Umbilical cord (tissue), 2 donors: ENCODE data around the gene TNK2. TPM values are rescaled to one million over a fixed set of nuclear protein-coding genes. Genes with fewer than 3 reads are reported as not detected.

ENCODE experiments used
- DNase-seq: peaks from one replicate; pipeline ENCODE4 v3.0.0-alpha.2; 2015; ENCODE audit warnings: low spot score
- total RNA-seq: library from RNA; depleted of rRNA; stranded (reverse); fragments of >200 nt; gene quantifications from one replicate; pipeline ENCODE4 v1.2.3, GENCODE V29; 2014; ENCODE audit warnings: low replicate concordance; ENCODE audit not compliant: insufficient read depth

The TNK2 gene
- total RNA-seq, 1 donor from 2014 or later, result 7.7 TPM

DNA sequence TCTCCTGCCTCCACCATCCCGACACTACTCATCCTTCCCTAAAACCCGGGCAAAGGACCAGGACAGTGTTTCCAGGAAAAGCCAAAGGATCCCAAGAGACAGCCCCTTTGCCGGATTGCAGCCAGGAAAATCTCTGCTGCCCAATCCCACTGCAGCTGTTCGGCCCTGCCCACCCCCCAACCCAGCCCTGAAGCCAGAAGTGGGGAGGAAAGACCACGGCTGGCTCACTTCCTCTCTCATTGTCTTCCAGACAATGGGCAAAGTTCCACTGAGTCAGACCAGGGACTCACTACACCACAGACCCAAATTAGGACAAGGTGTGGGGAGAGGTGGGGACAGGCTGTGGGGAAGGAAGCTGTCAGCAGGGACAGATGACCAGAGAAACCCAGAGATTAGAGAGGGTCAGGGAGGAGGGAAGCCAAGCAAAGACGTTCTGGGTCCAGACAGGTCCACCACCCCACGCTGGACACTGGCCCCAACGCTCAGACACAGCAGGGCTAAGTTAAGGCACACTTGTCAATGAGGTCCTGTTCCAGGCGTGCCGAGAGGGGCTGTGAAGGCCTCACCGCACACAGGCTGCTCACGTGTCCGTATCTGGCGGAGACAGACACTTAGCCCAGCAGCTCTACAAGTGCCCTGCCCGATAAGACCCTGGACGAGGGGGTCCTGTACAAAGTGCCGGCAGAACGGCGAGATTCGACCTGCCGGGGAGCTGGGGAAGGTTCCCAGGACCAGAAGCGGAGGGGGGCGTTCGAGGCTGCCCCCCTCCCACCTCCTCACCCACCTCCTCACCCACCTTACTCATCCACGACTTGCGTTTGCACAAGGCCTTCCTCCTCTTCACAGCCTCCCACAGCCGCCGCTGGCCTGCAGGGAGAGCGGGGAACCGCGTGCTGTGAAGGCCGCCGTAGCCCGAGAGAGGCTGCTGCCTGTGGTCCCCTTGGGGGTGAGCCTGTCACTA, 21.9 kb downstream of the TNK2 start:
- no peak for DNase-seq

DNA sequence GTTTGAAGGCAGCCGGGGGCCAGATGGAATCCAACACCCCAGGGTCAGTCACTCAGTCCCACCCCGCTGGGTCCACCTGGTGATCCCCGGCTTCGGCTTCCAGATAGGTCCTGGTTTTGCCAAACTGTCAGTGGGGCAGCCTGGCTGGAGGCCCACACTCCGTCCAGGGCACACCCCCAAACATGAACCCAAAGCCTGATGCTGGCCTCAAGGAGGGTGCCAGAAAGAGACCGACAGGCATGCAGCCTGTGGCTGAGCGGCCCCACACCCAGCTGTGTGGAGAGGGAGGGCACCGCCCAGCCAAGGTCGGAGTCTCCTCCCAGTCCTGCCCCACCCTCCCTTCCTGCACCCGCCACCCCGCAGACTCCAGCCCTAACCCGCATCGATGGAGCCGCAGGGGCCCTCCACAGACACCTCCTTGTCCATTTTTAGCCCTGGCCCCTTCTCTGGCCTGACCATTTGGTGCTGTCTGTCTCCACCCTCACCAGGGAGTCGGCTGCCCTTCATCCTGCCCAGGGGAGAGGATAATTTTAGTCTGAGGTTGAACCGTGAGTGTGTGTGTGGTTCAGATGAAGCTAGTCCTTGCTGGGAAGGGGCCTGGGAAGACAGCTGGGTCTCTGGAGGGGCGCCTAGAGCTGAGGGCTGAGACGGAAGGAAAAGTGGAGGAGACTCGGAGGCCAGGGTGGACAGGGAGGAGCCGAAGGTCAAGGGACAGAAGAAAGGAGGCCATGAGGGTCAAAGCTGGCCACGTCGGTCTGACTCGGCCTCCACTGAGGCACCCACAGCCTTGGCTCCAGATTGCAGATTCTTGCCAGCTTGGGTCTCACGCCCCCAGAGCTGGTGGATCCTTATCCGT, 23.1 kb downstream of the TNK2 start:
- no peak for DNase-seq

DNA sequence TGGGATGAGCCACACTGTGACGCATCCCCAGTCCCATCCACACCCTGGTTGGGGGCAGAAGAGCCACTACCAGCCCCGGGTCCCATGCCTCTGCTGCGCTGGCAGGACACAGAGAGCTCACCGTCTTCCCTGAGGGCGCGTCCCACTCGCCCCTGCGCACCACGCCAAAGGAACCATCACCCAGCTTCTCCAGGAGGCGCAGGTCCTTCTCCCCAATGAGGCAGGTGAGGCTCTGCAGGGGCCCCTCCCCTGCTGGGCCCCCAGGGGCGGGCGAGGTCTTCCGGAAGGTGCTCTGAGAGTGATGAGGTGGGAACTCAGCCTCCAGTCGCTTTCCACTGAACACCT, 23.7 kb downstream of the TNK2 start:
- no peak for DNase-seq

DNA sequence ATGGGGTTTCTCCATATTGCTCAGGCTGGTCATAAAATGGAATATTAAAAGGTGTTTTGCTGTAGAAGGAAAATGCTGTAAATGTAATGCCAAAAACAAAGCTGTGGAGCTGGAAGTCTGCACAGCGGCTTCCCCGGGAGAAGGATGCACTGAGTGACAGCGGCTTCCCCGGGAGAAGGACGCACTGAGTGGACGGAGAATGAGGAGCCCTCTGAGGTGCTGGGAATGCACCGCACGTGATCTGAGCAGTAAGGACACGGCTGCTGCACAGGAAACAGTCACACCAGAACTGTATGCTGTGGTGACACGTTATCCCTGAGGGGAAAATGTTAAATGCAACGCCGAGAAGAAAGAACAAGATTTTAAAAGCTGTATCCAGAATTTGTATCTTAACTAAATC, 24.6 kb downstream of the TNK2 start:
- no peak for DNase-seq

DNA sequence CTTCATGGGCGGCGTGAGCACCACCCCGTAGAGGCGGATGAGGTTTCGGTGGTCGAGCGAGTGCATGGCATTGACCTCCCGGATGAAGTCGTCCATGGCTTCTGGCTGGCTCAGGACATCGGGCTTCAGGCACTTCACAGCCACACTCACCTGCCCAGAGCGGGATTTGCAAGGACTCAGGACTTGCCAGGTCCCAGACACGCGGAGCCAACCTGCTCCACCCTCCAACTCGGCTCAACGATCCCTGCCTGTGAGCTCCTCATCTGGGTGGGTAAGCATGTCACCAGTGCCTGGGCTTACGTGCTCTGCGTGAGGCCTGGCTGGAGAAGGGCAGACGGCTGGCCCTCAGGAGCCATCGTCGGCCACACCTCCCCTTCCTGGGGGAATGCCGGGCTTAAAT, 25.2 kb downstream of the TNK2 start:
- DNase-seq, result no peak

DNA sequence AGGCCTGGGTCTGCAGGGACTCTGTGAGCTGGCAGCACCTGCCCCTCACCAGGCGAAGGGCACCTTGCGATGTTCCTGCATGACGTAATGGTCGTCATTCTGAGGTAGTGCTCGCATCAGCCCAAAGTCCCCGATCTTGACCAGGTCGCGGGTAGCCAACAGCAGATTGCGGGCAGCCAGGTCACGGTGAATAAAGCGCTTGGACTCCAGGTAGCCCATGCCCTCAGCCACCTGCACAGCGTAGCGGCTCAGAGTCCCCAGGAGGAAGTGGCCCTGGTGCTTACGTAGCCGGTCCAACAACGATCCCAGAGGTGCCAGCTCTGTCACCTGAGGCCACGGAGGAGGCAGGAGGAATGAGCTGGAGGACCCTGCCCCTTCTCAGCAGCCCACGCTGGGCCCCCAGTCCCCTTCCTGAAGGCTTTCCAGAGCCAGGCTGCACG, 26.3 kb downstream of the TNK2 start:
- no peak for DNase-seq

DNA sequence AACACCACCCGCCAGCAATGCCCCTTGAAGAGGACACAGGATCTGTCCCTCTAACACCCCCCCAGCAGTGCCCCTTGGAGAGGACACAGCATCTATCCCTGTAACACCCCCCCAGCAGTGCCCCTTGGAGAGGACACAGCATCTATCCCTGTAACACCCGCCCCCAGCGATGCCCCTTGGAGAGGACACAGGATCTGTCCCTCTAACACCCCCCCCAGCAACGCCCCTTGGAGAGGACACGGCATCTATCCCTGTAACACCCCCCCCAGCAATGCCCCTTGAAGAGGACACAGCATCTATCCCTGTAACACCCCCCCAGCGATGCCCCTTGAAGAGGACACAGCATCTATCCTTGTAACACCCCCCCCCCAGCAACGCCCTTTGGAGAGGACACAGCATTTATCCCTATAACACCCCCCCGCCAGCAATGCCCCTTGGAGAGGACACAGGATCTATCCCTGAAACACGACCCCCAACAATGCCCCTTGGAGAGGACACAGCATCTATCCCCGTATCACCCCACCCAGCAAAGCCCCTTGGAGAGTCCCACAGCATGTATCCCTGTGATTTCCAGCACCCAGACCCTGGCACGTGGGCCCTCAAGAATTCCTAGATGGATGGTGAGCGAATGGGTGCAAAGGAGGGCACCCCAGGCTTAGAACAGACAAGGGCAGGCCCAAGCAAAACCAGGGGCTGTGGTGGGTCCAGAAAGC, 26.9 kb downstream of the TNK2 start:
- DNase-seq, result no peak

DNA sequence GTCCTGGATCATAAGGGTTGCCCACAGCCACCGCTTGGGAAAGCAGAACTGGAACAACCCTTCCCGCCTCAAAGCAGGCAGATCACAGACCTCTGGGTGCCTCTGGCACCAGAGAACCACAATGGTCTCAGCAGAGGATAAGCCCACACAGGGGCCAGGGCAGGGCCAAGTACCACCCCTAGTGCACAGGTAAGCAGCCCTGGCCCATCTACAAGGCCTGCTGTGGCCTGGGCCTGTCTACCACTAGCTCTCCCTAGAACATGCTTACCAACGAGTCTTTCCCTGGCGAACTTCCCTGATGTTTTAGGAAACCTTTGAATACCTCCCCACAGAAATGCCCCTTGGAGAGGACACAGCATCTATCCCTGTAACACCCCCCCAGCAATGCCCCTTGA, 28.3 kb downstream of the TNK2 start:
- DNase-seq, result no peak

DNA sequence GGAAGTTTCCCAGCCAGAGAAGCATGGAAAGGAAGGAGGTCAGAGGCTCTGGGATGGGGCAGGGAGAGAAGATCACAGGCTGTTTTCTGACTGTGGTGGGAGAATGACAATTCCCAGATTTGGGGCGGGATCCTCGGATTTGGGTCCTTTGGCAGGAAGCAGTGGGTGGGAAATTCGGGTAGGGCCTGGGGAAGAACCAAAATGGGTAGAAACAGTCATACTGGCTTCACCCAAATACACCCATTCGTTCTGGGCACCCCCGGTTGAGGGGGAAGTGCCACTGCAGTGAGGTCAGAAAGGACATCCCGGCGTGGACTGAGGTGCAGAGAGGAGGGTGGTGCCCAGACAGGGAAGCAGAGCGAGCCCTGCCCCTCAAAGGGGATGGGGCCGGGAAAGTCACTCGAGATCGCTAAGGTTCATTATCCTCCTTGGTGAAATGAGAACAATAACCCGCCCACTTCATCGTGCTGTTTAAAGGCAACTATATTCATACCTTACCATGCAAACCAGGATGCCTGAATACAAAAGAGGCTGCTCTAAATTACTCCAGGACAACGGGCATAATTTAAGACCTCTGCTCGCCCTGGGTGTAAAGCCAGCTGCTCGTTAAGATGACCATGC, 28.8 kb downstream of the TNK2 start:
- DNase-seq, result no peak

DNA sequence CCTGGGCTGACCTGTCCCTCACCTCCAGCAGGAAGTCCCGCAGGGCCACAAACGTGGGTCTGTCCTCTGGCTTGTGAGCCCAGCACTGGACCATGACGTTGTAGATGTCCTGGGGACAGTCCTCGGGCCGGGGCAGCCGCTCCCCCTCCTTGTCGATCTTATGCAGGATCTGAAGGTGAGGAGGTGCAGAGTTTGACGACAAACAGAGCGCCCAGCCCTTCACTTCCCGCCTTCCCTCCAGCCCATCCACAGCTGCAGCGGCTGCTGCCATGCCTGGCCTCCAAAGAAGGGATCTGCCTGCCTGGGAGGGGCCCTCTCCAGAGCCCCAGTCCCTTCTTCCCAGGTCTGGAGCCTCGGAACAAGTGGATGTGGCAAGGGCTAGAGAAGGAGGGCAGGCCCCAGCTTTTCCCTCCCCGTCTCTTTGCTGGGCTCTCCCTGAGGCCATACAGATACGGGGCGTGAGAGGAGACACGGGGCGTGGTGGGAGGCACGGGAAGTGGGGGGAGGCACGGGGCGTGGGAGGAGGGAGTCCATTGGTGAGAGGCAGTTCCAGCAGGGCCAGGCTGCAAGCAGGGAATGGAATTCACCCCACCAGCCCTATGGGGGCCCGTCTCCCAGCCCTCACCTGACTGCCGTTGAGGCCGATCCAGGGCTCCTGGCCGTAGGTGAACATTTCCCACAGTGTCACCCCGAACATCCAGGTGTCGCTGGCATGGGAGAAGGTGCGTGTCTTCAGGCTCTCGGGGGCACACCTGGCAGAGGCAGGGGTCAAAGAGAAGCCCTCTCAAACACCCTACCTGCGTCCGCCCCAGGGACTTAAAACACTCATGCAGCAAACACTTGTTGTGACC, 29.7 kb downstream of the TNK2 start:
- DNase-seq, result no peak

DNA sequence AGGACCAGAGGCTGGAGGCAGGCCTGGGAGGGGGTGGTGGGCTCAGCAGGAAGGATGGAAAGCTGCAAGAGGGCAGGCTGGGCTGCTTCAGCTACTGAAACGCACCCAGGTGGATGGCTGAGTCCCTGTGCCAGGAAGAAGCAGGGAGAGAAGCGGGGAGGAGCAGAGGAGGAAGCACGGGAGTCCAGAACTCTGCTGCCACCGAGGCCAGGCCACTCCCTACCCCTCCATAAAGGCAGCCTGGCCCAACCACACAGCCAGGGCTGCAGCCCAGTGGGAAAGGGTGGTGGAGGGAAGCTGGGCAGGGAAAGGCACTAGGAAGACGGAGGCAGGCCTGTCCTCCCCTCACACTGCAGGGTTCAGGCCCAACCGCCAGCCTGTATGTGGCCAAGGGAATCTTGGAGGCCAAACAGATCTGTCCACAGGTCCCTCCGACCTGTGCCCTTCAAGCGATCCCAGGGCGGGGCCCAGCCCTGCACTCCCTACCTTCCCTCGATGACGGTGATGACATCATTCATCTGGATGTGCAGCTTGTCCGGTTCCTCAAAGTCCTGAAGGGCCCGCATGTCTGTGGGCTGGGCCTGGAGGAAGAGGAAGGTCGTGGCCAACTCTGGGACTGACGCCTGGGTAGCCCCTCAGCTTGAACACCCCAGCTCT, 30.5 kb downstream of the TNK2 start:
- DNase-seq, result no peak

DNA sequence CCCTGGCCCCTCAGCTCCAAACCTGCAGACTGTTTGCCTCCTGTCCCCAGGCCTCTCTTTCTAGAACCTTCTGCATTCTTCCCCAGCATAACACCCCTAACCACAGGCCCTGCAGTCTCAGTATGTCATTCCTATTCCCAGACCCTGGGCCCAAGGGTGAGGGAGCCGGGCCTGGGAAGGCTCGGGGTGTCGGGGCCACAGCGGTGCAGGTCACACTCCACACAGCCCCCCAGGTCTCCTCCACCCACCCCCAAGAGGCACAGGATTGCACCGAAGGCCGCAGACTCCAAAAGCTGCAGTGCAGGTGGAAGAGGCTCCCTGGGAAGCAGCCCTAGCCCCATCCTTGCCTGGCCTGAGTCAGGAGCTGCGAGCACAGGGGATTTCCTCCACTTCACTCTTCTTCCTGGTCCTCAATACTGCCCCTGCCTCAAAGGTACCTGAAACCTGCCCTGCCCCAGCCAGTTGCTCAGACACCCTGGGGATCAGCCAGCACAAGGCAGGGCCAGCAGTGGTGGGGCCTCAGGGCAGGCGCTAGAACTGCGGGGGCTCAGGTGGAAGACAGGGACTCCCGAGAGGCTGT, 31.1 kb downstream of the TNK2 start:
- DNase-seq, result no peak

DNA sequence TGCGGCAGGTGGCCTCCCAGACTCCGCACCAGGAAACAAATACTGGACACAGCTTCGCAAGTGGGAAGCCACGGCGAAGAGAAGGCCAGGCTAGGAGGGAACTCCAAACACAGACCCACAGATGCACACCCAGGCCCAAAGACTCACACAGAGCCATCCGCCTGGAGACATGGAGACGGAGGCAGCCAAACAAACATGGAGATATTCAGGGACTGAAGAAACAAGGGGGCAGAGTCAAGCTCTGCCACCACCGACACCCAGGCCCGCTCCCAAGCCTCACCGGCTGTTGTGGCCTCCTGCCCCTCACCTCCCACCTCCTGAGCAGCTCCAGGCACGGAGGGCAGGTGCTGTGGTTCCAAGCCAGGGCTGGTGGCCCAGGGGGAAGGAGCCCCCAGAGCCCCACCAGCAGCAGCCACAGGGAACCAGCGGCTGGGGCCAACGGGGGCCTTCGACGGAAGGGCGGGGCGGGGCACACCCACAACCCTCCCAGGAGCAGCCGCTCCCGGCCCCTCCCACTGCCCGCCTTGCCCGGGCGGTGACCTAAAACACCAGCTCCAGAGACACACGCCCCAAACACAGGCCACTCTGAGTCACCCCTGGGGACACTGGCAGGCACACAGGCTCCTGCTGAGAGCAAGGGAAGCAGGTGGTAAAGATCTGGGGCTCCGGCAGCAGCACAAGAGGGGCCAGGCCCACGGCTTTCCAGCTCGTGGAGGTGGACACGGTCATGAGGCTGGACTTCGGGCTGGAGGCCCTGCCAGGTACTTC, 31.9 kb downstream of the TNK2 start:
- DNase-seq, result no peak

DNA sequence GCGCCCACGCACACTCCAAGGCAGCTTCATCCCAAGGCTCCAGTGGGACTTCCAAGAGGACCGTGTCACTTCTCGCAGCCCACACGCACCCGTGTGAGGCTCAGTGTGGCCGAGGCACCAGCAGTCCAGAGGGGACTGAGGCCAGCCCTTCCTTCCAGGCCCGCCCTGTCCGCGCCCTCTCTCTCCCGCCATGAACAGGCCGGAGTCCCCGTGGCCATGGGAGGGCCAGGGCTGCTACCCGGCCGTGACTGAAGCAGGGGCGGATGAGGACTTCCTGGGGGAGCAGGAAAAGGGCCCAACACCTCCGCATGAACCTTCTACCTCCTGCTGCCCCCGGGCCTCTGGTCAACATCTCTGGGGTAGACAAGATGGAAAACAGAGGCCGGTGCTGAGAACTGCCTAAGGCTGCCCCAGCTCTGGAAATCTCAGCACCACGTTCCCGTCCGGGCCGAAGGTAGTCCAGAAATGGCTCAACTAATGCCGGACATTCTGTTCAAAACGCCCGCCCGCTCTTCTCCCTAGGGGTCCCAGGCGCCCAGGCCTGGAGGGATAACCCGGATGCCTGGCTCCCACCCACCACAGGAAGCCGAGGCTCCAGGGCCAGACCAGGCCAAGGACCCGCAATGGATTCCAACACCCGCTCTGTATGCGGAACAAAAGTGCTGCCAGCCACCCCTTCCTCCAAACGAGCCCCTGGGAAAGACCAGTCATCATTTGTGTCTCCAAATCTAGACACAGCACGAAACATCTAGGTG, 32.7 kb downstream of the TNK2 start:
- no peak for DNase-seq

DNA sequence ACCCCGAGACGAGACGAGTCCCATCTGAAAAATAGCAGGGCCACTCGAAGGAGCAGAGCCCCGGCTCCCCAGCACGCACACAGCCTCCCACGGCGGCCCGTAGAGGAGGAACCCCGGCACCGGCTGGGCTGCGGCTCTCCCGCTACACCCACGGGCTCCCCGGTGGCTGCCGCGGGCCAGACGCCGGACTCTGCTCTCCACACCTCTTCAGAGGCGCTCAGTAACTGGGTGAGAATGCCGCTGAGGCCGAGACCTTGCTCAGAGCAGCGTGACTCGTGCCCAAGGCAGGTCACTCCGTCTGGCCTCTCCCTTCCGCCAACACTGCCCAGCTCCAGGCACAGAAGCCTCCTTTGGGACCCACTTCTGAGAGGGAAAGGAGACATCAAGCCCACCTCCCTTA, 34.4 kb downstream of the TNK2 start:
- DNase-seq, result no peak

DNA sequence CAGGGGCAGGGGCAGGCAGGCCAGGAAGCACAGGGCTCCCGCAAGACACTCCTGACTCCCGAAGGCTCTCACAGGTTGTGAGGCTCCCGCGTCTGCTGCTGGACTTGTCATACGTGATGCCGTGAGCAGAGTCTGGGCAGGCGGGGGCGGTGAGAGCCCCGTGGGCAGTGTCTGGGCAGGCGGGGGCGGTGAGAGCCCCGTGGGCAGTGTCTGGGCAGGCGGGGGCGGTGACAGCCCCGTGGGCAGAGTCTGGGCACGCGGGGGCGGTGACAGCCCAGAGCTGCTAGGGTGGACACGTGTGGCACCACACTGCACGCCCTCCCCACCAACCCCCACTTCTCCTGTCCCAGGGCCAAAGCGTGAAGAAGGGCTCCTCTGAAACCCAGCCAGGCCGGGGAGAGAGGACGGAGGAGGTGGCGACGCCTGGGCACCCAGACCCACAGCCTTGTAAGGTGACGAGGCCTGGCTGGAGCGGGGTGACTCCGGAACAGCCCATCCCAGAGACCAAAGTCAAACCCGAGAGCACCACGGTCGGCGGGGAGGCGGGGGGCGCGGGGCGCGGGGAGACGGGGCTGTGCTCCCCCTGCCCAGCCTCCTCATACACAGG, 35.0 kb downstream of the TNK2 start:
- no peak for DNase-seq

DNA sequence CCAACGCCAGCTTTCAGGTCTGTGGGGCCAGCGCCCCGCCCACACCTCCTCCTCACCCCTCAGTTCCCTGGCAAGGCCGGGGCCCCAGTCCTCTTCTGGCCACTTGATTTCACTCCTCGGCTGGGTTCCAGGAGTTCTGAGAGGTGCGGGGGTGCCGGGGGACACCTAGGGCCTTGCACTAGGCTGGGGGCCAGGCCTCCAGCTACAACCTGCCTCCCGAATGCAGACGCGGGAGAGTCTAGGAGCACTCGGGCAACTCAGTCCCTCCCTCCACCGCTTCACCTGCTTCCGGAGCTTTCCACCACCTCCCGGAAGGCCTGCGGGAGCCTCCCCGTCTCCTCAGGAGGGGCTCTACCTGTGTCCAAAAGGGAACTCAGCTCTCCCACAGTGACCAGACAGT, 35.6 kb downstream of the TNK2 start:
- no peak for DNase-seq

DNA sequence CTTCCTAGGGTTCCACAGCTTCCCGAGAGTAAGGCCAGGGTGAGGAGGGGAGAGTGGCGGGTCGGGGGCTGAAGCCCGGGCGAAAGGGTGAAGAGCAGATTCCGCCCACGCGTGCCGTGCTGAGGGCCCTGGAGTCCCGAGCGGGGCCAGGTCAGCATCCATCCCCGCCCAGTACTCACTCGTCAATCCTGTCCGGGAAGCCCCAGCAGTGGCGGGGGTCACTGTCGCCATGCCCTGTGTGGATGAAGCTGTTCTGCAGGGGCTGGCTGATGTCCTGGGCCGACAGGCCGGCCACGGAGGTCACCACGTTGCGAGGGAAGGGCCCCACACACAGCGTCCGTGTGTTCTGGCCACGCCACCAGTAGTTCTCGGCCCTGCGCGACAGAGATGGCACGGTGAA, 36.3 kb downstream of the TNK2 start:
- no peak for DNase-seq
